ENCODE data around the gene FOXJ3. TPM values are rescaled to one million over a fixed set of nuclear protein-coding genes. Genes with fewer than 3 reads are reported as not detected.

The FOXJ3 gene
- total RNA-seq, 1 donor from 2014 or later = 59.9 TPM

- Histone ChIP-seq H3K9me3 (no peaks in the 10 kb centered on the region), H3K27me3 (no peaks in the 10 kb centered on the region), H3K4me1 (peaks cover 39% of the 10 kb centered on the region), H3K4me3 (no peak overlapping the region), H3K27ac (no peak overlapping the region), H3K36me3 (no peaks in the 10 kb centered on the region)
- no peak for DNase-seq (ENCODE audit: extremely low spot score in 2 of 2)
- TF ChIP-seq CTCF (IDR thresholded peaks at IDR 0.05) = no peak
- TF ChIP-seq POLR2AphosphoS5 (IDR thresholded peaks at IDR 0.05; ENCODE audit: insufficient read depth in 1 of 2, low read depth in 1 of 2) = no peak
- TF ChIP-seq POLR2A (IDR thresholded peaks at IDR 0.05) = no peak
- intact Hi-C loops (cut with DNase I) = no loop called here
These were observed 166.7 kb downstream of the FOXJ3 start for GRCh38 chr1:42168391-42168670.

- intact Hi-C loops (cut with DNase I) = no loop called here
- H3K4me3 ChIP-seq = no peak overlapping the region
- H3K27ac ChIP-seq = no peak overlapping the region
- DNase-seq (ENCODE audit: extremely low spot score in 2 of 2) = no peak
- TF ChIP-seq CTCF (IDR thresholded peaks at IDR 0.05) (no peak), POLR2A (IDR thresholded peaks at IDR 0.05) (no peak), POLR2AphosphoS5 (IDR thresholded peaks at IDR 0.05; ENCODE audit: insufficient read depth in 1 of 2, low read depth in 1 of 2) (no peak)
- no peaks in the 10 kb centered on the region for H3K9me3 ChIP-seq
- peaks cover 34% of the 10 kb centered on the region for H3K4me1 ChIP-seq
- no peaks in the 10 kb centered on the region for H3K36me3 ChIP-seq
- H3K27me3 ChIP-seq = no peaks in the 10 kb centered on the region
These were observed 167.2 kb downstream of the FOXJ3 start for GRCh38 chr1:42167611-42168390.

- Histone ChIP-seq H3K4me1 (peaks cover 15% of the 10 kb centered on the region), H3K27me3 (no peaks in the 10 kb centered on the region), H3K27ac (no peak overlapping the region), H3K9me3 (peaks cover 1% of the 10 kb centered on the region), H3K4me3 (no peak overlapping the region), H3K36me3 (no peaks in the 10 kb centered on the region)
- TF ChIP-seq POLR2A (IDR thresholded peaks at IDR 0.05) (no peak), CTCF (IDR thresholded peaks at IDR 0.05) (no peak), POLR2AphosphoS5 (IDR thresholded peaks at IDR 0.05; ENCODE audit: insufficient read depth in 1 of 2, low read depth in 1 of 2) (no peak)
- DNase-seq (ENCODE audit: extremely low spot score in 2 of 2) = no peak
- intact Hi-C loops (cut with DNase I) = no loop called here
These were observed 169.4 kb downstream of the FOXJ3 start for GRCh38 chr1:42165511-42166210.

- DNase-seq (ENCODE audit: extremely low spot score in 2 of 2) = no peak
- no peaks in the 10 kb centered on the region for H3K36me3 ChIP-seq
- no peaks in the 10 kb centered on the region for H3K27me3 ChIP-seq
- H3K4me1 ChIP-seq = peaks cover 6% of the 10 kb centered on the region
- no peak for TF ChIP-seq POLR2A (IDR thresholded peaks at IDR 0.05)
- TF ChIP-seq POLR2AphosphoS5 (IDR thresholded peaks at IDR 0.05; ENCODE audit: insufficient read depth in 1 of 2, low read depth in 1 of 2) = no peak
- no peak for TF ChIP-seq CTCF (IDR thresholded peaks at IDR 0.05)
- no peak within 1 kb of the TSS for H3K27ac ChIP-seq
- H3K9me3 ChIP-seq = peaks cover 7% of the 10 kb centered on the region
- intact Hi-C loops (cut with DNase I) = no loop called here
- no peak within 1 kb of the TSS for H3K4me3 ChIP-seq
These were observed 170.2 kb downstream of the FOXJ3 start, which contains the start of gene GUCA2A for GRCh38 chr1:42164551-42165420. Gene GUCA2A (minus strand): TSS chr1:42164745. CDS start chr1:42164712, 33 bp downstream.

All from vagina (tissue), 2 donors.